ENCODE results near the gene CHMP2B.

Gene CHMP2B

GRCh38 chr3:87227104-87227834 lies at the start of gene CHMP2B:
Gene CHMP2B (plus strand): TSS chr3:87227309. CDS start chr3:87227523, 214 bp downstream.
- DNase-seq (ENCODE audit: low read depth), result peak; percentile 86

- no peak for DNase-seq (ENCODE audit: low read depth)
Observed at GRCh38 chr3:87179642-87180041, 47.5 kb upstream of the CHMP2B start.

- DNase-seq (ENCODE audit: low read depth), result no peak
Observed at GRCh38 chr3:87181551-87181950, 45.6 kb upstream of the CHMP2B start.

- no peak for DNase-seq (ENCODE audit: low read depth)
Observed at GRCh38 chr3:87182023-87182422, 45.1 kb upstream of the CHMP2B start.

- DNase-seq (ENCODE audit: low read depth), result no peak
Observed at GRCh38 chr3:87186608-87187159, 40.4 kb upstream of the CHMP2B start.

GRCh38 chr3:87191175-87191574 lies 35.9 kb upstream of the CHMP2B start:
- DNase-seq (ENCODE audit: low read depth), result no peak

- no peak for DNase-seq (ENCODE audit: low read depth)
Observed at GRCh38 chr3:87191641-87192040, 35.5 kb upstream of the CHMP2B start.

- no peak for DNase-seq (ENCODE audit: low read depth)
Observed at GRCh38 chr3:87196879-87197278, 30.2 kb upstream of the CHMP2B start.

GRCh38 chr3:87197531-87197930 lies 29.6 kb upstream of the CHMP2B start:
- DNase-seq (ENCODE audit: low read depth), result no peak

- no peak for DNase-seq (ENCODE audit: low read depth)
Observed at GRCh38 chr3:87198774-87199173, 28.3 kb upstream of the CHMP2B start.

GRCh38 chr3:87199628-87200027 lies 27.5 kb upstream of the CHMP2B start:
- DNase-seq (ENCODE audit: low read depth), result no peak

- DNase-seq (ENCODE audit: low read depth), result no peak
Observed at GRCh38 chr3:87200060-87200647, 27.0 kb upstream of the CHMP2B start.

GRCh38 chr3:87201727-87202126 lies 25.4 kb upstream of the CHMP2B start:
- no peak for DNase-seq (ENCODE audit: low read depth)

GRCh38 chr3:87203809-87204208 lies 23.3 kb upstream of the CHMP2B start:
- DNase-seq (ENCODE audit: low read depth), result no peak

- DNase-seq (ENCODE audit: low read depth), result peak; percentile 25
Observed at GRCh38 chr3:87206070-87206469, 21.0 kb upstream of the CHMP2B start.

GRCh38 chr3:87206635-87207034 lies 20.5 kb upstream of the CHMP2B start:
- no peak for DNase-seq (ENCODE audit: low read depth)

GRCh38 chr3:87207460-87207859 lies 19.6 kb upstream of the CHMP2B start:
- no peak for DNase-seq (ENCODE audit: low read depth)

- DNase-seq (ENCODE audit: low read depth), result no peak
Observed at GRCh38 chr3:87209111-87209510, 18.0 kb upstream of the CHMP2B start.

GRCh38 chr3:87218560-87218959 lies 8.5 kb upstream of the CHMP2B start:
- no peak for DNase-seq (ENCODE audit: low read depth)

- no peak for DNase-seq (ENCODE audit: low read depth)
Observed at GRCh38 chr3:87219611-87220010, 7.5 kb upstream of the CHMP2B start.

- DNase-seq (ENCODE audit: low read depth), result no peak
Observed at GRCh38 chr3:87225659-87226058, 1.4 kb upstream of the CHMP2B start.

- no peak for DNase-seq (ENCODE audit: low read depth)
Observed at GRCh38 chr3:87227835-87228144, 681 bp downstream of the CHMP2B start.

GRCh38 chr3:87228316-87228715 lies 1.2 kb downstream of the CHMP2B start:
- no peak for DNase-seq (ENCODE audit: low read depth)

GRCh38 chr3:87229113-87229512 lies 2.0 kb downstream of the CHMP2B start:
- no peak for DNase-seq (ENCODE audit: low read depth)
